Psoas muscle (tissue), 8 donors: ENCODE results near the gene RAPGEF3. TPM values are rescaled to one million over a fixed set of nuclear protein-coding genes. Genes with fewer than 3 reads are reported as not detected.

Source experiments
- ATAC-seq, 4 donors: fragments of 200-7000 bp; cut with Tn5 transposase; one replicate each; pipeline ENCODE4 v1.9.1; 2020; ENCODE audit warnings: moderate library complexity in 3 of 4, mild to moderate bottlenecking in 2 of 4
- DNase-seq, 2 donors: peaks; one replicate each; pipeline ENCODE4 v3.0.0-alpha.2; 2020
- H3K27ac ChIP-seq: fragments of 200-600 bp; one replicate; pipeline ENCODE4 v1.8.0; 2022
- H3K27me3 ChIP-seq, 3 donors: fragments of 200-600 bp in 1 of 3; one replicate each; pipeline versions ENCODE4 v1.6.1 to v1.8.0; 2013 to 2022; ENCODE audit warnings: low read length in 2 of 3, mild to moderate bottlenecking in 2 of 3, moderate library complexity in 1 of 3; ENCODE audit not compliant: insufficient read depth in 3 of 3
- H3K36me3 ChIP-seq, 2 donors: fragments of 200-600 bp in 1 of 2; one replicate each; pipeline versions ENCODE4 v1.6.1 to v1.8.0; 2013 to 2022; ENCODE audit warnings: low read depth in 1 of 2, mild to moderate bottlenecking in 1 of 2, moderate library complexity in 1 of 2; ENCODE audit not compliant: insufficient read depth in 1 of 2
- H3K4me1 ChIP-seq: fragments of 200-600 bp; one replicate; pipeline ENCODE4 v1.8.0; 2022
- H3K4me3 ChIP-seq: fragments of 200-600 bp; one replicate; pipeline ENCODE4 v1.8.0; 2022; ENCODE audit warnings: mild to moderate bottlenecking
- H3K9me3 ChIP-seq: fragments of 200-600 bp; one replicate; pipeline ENCODE4 v1.8.0; 2022
- WGBS, 3 donors: extraction: QIAGEN DNeasy Blood & Tissue Kit; methylation state at CpG; one replicate each; pipeline versions ENCODE4 v1.1.6 to v1.1.7; 2013; 5-methylcytosine and 5-hydroxymethylcytosine counted together
- intact Hi-C, 2 donors: fragments of 100-400 bp; cut with DNase I; formaldehyde crosslinking; loops; one replicate each; pipeline versions ENCODE4 v1.11.0 to v1.14.2; 2022
- polyA plus RNA-seq, 3 donors: library from polyadenylated mRNA; stranded (reverse); fragments of 200-250 nt; gene quantifications; one replicate each; pipeline ENCODE4 v1.2.3, GENCODE V29; 2013
- total RNA-seq, 4 donors: library from RNA; stranded (reverse); fragmentation: NEBNext Ultra II Directional in 2 of 4; extraction: Animal tissue kit (Norgen Biotek cat#: 25700) in 2 of 4; gene quantifications; one replicate each; pipeline versions ENCODE4 v1.2.1 to v1.2.4, GENCODE V29; 2021 to 2023
- TF ChIP-seq, protein P1 (sequence below): fragments of 200-600 bp; IDR thresholded peaks from one replicate; pipeline ENCODE4 v1.8.0; 2022; ENCODE audit warnings: antibody characterized with exemption
- donor health status: healthy with polysubstance abuse.
- donor health status: DM: no; HTN: no; CAD: no; lungs with moderate emphysema.
- donor health status: Bipolar disorder and iron deficiency.
- donor health status: healthy.
- donor health status: DM: yes; HTN: yes; CAD: no.
- donor health status: DM: no; HTN: no; CAD: no.
- donor health status: DM: no; HTN: no; CAD: no.
- donor health status: DM: yes; HTN: yes; CAD: no.

The RAPGEF3 gene
- total and polyA plus RNA-seq, 7 donors, result 5.1 to 29.9 (median 14.7) TPM

DNA sequence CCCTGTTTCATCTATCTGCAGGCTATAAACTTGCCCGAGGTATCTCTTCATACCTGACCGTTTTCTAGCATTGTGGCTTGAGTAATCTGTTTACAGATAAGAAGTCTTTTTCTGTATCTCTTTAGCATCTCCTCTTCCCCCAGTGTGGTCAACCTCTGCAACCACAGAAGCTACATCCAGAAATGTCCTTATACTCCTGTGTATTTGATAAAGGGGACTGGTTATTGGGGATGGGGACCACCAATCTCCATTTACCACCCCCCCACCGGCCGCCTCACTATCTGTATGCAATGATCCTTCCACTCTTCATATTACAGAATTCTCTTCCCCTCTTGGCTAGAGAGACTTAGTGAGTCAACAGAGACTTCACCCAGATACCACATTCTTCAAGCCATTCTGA, 49.4 kb downstream of the RAPGEF3 start:
- ATAC-seq (no peak), DNase-seq (no peak)
- Histone ChIP-seq H3K27ac (no peak overlapping the region), H3K4me1 (peaks cover 8% of the 10 kb centered on the region), H3K4me3 (no peak overlapping the region), H3K27me3 (no peaks in the 10 kb centered on the region), H3K9me3 (no peaks in the 10 kb centered on the region), H3K36me3 (peaks cover 0 to 9% of the 10 kb centered on the region in 2 donors)
- intact Hi-C loops, result no loop called here
- TF ChIP-seq, protein P1, sequence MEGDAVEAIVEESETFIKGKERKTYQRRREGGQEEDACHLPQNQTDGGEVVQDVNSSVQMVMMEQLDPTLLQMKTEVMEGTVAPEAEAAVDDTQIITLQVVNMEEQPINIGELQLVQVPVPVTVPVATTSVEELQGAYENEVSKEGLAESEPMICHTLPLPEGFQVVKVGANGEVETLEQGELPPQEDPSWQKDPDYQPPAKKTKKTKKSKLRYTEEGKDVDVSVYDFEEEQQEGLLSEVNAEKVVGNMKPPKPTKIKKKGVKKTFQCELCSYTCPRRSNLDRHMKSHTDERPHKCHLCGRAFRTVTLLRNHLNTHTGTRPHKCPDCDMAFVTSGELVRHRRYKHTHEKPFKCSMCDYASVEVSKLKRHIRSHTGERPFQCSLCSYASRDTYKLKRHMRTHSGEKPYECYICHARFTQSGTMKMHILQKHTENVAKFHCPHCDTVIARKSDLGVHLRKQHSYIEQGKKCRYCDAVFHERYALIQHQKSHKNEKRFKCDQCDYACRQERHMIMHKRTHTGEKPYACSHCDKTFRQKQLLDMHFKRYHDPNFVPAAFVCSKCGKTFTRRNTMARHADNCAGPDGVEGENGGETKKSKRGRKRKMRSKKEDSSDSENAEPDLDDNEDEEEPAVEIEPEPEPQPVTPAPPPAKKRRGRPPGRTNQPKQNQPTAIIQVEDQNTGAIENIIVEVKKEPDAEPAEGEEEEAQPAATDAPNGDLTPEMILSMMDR, result no peak
- WGBS, 3 donors, result 84 to 94% (median 89%) methylated on average over 4 of the region's 4 CpGs

DNA sequence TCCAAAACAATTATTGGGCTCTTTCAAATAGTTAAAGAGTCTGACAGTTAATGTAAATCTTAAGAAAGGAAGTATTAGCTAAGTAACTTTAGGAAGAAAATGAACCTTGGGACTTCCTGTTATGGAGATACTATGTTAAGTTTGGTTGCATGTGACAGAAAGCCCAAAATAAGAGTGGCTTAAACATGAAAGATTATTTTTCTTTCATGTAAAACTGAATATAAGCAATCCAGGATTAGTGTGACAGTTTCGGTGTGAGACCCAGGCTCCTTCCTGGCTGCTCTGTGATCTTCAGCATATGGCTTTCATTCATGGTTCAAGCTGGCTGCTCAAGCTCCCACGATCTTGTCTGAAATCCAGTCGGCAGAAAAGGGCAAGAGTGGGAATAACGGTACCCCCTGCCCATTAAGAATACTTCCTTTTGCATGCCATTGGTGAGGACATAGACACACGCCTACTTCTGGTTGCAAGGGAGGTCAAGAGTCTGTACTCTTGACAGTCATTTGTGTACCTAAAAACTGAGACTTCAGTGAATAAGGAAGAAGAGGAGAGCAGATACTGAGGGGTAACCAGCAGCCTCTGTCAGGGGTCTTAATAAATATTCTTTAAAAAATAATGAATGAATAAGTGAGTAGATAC, 50.7 kb downstream of the RAPGEF3 start:
- no peak for ATAC-seq
- Histone ChIP-seq H3K27me3 (no peaks in the 10 kb centered on the region), H3K36me3 (peaks cover 0 to 9% of the 10 kb centered on the region in 2 donors), H3K27ac (no peak overlapping the region), H3K9me3 (no peaks in the 10 kb centered on the region), H3K4me1 (peaks cover 8% of the 10 kb centered on the region), H3K4me3 (no peak overlapping the region)
- TF ChIP-seq, protein P1, result no peak
- intact Hi-C loops, result no loop called here
- 55 to 66% (median 58%) methylated on average over 5 of the region's 5 CpGs for WGBS, 3 donors
- DNase-seq, result no peak

DNA sequence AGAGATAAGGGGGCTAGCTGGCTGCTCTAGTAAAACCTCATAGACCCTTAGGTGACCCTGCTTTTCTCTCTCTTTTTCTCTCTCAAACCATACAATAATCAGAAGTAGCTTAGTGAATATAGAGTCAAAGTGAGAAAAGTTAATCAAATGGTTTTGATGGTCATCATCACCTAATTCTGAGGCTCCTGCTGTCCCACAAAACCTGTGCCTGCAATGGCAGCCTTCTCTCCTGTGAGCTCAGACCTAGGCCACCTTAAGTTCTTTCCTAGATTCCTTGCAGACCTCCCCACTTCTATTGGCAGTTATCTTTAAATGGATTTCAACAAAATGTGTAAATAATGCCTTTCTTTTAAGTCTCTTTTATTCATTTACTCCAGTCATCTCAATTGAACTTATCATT, 51.3 kb downstream of the RAPGEF3 start:
- Histone ChIP-seq H3K27ac (no peak overlapping the region), H3K9me3 (no peaks in the 10 kb centered on the region), H3K4me1 (peaks cover 8% of the 10 kb centered on the region), H3K4me3 (peak overlapping the region; percentile 87), H3K36me3 (peaks cover 0 to 9% of the 10 kb centered on the region in 2 donors), H3K27me3 (no peaks in the 10 kb centered on the region)
- DNase-seq (no peak), ATAC-seq (no peak)
- intact Hi-C loops, result no loop called here
- TF ChIP-seq, protein P1, result no peak

DNA sequence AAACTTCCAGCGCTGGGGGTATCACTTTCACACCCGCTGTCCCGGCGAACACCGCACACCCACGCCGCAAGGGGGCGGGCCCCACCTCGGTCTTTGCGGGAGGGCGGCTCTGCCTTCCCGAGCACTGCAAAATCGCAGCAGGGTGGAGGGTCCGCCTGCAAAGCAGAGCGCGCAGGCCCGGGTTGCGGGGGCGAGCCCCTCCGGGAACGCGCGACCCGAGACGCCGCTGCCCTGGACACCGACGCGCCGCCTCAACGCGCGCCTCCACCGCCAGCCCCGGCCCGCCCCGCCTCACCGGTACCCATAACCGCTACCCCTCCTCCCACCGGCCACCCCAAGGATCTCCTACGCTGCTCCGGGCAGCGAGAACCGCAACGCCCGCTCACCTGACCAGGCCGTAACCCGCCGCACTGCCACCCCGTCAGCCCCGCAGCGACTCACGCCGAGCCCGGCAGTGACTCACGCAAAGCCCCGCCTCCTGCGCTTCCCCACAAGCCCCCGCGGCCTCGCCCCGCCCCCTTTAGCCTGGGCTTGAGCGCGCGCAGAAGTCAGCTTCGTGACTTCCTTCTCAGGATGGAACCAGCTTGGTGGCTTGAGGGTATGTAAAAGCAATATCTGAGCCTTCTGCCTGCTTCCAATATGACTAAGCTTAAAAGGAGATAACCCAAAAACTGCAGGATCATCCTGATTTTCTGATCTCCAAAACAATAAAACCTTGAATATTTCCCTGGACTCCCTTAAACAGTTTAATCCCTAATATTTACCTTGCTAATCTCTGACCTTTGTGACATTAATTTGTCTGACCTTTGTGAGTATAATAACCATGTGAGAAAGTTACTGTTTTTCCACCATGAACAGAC, 52.9 kb downstream of the RAPGEF3 start, which contains the start of gene RPAP3:
TSS of gene RPAP3 (minus strand) at position 465 of the 860 bp plus-strand sequence. CDS start 3,190 bp downstream, outside the sequence.
- peaks cover 8% of the 10 kb centered on the region for H3K4me1 ChIP-seq
- peak; percentile 99 for ATAC-seq
- intact Hi-C loops, result no loop called here

More for the DNA sequence above, 52.9 kb downstream of the RAPGEF3 start, which contains the start of gene RPAP3:
- TF ChIP-seq, protein P1, result peak; percentile 63
- H3K4me3 ChIP-seq, result peak within 1 kb of the TSS; percentile 87
- H3K36me3 ChIP-seq, result peaks cover 2 to 22% of the 10 kb centered on the region in 2 donors
- DNase-seq, result peak; percentile 98 to 99
- no peaks in the 10 kb centered on the region for H3K27me3 ChIP-seq
- WGBS, 3 donors, result 0% methylated on average over 50 to 63 of the region's 66 CpGs
- H3K9me3 ChIP-seq, result no peaks in the 10 kb centered on the region
- H3K27ac ChIP-seq, result peak within 1 kb of the TSS; percentile 88
